ENCODE data around the gene FOXP4. TPM values are rescaled to one million over a fixed set of nuclear protein-coding genes. Genes with fewer than 3 reads are reported as not detected.

The FOXP4 gene
- total and polyA plus RNA-seq, 2 of the 13 experiments (the other 11 are each of a cell fraction or from before 2014, with no cell fraction given), result 11.0 to 12.4 TPM

DNA sequence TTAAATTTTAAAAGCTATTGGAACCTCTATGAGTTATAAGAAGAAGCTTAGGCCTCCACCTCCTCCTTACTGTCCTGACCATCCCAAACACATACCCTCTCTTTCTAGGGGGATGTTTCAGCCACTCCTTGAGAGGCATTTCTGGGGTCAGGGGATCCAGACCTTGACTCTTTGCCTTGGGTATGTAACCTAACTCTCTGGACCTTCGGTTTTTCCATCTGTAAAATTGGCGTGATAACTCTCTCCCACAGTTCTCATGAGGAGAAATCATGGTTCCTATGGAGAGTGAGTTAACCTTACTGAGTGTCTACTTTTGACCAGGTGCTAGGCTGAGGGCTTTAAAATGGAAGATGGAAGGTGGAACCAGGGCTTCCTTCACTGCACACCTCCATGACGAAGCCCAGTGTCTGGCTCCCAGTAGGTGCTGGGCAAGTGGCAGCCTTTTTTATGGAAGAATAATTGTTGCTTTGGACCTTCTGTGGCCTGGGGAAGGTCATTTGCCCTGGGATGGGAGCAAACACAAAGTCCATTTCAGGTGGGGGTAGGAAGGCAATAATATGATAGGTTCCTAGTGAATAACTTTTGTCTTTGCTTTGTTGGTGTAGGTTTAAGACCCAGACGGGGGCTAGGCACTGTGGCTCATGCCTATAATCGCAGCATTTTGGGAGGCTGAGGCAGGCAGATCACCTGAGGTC lies 18.4 kb downstream of the FOXP4 start (continued):
- TF ChIP-seq, protein P1, sequence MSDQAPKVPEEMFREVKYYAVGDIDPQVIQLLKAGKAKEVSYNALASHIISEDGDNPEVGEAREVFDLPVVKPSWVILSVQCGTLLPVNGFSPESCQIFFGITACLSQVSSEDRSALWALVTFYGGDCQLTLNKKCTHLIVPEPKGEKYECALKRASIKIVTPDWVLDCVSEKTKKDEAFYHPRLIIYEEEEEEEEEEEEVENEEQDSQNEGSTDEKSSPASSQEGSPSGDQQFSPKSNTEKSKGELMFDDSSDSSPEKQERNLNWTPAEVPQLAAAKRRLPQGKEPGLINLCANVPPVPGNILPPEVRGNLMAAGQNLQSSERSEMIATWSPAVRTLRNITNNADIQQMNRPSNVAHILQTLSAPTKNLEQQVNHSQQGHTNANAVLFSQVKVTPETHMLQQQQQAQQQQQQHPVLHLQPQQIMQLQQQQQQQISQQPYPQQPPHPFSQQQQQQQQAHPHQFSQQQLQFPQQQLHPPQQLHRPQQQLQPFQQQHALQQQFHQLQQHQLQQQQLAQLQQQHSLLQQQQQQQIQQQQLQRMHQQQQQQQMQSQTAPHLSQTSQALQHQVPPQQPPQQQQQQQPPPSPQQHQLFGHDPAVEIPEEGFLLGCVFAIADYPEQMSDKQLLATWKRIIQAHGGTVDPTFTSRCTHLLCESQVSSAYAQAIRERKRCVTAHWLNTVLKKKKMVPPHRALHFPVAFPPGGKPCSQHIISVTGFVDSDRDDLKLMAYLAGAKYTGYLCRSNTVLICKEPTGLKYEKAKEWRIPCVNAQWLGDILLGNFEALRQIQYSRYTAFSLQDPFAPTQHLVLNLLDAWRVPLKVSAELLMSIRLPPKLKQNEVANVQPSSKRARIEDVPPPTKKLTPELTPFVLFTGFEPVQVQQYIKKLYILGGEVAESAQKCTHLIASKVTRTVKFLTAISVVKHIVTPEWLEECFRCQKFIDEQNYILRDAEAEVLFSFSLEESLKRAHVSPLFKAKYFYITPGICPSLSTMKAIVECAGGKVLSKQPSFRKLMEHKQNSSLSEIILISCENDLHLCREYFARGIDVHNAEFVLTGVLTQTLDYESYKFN (CRISPR knock-in tag; conservative IDR thresholded peaks at IDR 0.05), result 0 out of 2 replicates have a peak, but pooled peaks have one; percentile 16

- no TSS peak for BruUV-seq (replicated peaks)
- Histone ChIP-seq H3K27me3 (ENCODE audit: control insufficient read depth in 1 of 2, insufficient read depth in 2 of 2, low read length in 2 of 2) (no peaks in the 10 kb centered on the region), H2AFZ (ENCODE audit: low read length) (no peak overlapping the region), H3K4me1 (ENCODE audit: insufficient read depth, low read length) (peaks cover 95% of the 10 kb centered on the region), H3K79me2 (ENCODE audit: insufficient read depth, low read length) (peaks cover 56% of the 10 kb centered on the region), H3K9me3 (ENCODE audit: low read length) (no peaks in the 10 kb centered on the region), H3K27ac (ENCODE audit: extremely low read length, insufficient read depth, low read length) (no peak overlapping the region), H3K4me2 (ENCODE audit: low read depth, low read length) (no peak overlapping the region), H3K9ac (ENCODE audit: insufficient read depth, low read depth, low read length) (no peak overlapping the region), H4K20me1 (ENCODE audit: insufficient read depth, low read length) (peaks cover 33% of the 10 kb centered on the region; the same call in 1 of the 2 replicates), H3K36me3 (replicated peaks in 1 of 2; ENCODE audit: control insufficient read depth in 1 of 2, insufficient read depth in 2 of 2, low read length in 2 of 2) (peaks cover 47 to 82% of the 10 kb centered on the region in 2 experiments), H3K4me3 (replicated peaks in 1 of 3; ENCODE audit: insufficient read depth in 1 of 3, low read depth in 2 of 3, low read length in 3 of 3) (no peak overlapping the region)
- ChIA-PET POLR2A (interaction anchor here (1.0 to 5.8 kb wide), 2 partner anchors 13 to 46 kb away, joined by 3 to 54 read pairs; no protein-coding TSS in a partner anchor), CTCF (ENCODE audit: low intra/inter-chr PET ratio, low total read pairs) (no interaction called here)
- ATAC-seq, result no peak
- no peak for DNase-seq (ENCODE audit: low spot score)
- no peak for FAIRE-seq
- WGBS (ENCODE audit: low lambda C conversion rate), result 97% methylated on average over 13 of the region's 13 CpGs
- TF ChIP-seq ZFP90 (CRISPR knock-in tag; IDR thresholded peaks at IDR 0.05; ENCODE audit: borderline replicate concordance), result no peak
- TF ChIP-seq DR1 (CRISPR knock-in tag; IDR thresholded peaks at IDR 0.05), result no peak
- TF ChIP-seq AGO2 (optimal IDR thresholded peaks at IDR 0.05; ENCODE audit: low read depth, low read length), result peak; percentile 69
- TF ChIP-seq RBM39 (IDR thresholded peaks at IDR 0.05; ENCODE audit: low read depth, low read length, poor library complexity, severe bottlenecking), result peak; percentile 36
- TF ChIP-seq ZNF503 (CRISPR knock-in tag; IDR thresholded peaks at IDR 0.05), result no peak
- no peak for TF ChIP-seq ZNF766 (CRISPR knock-in tag; IDR thresholded peaks at IDR 0.05; ENCODE audit: borderline replicate concordance)
- TF ChIP-seq ZNF761 (CRISPR knock-in tag; conservative IDR thresholded peaks at IDR 0.05), result no peak
- TF ChIP-seq CCAR2 (optimal IDR thresholded peaks at IDR 0.05; ENCODE audit: low read depth, low read length), result no peak
- TF ChIP-seq ZBTB7A (CRISPR knock-in tag; IDR thresholded peaks at IDR 0.05), result no peak
- intact Hi-C loops (cut with micrococcal nuclease; ENCODE audit: unreplicated experiment), result no loop called here
- in situ Hi-C loops (cut with HindIII; ENCODE audit: extremely low pct_ligation_motif_present, low pct_unique_long_range_greater_than_20kb), result no loop called here
These were observed 19.5 kb downstream of the FOXP4 start for GRCh38 chr6:41565701-41566100.

Measured in HepG2 (cell line).